ENCODE data around the gene PER3. TPM values are rescaled to one million over a fixed set of nuclear protein-coding genes. Genes with fewer than 3 reads are reported as not detected.

Gene PER3
- total and polyA plus RNA-seq, 2 of the 13 experiments (the other 11 are each of a cell fraction or from before 2014, with no cell fraction given), result 3.0 to 6.0 TPM

DNA sequence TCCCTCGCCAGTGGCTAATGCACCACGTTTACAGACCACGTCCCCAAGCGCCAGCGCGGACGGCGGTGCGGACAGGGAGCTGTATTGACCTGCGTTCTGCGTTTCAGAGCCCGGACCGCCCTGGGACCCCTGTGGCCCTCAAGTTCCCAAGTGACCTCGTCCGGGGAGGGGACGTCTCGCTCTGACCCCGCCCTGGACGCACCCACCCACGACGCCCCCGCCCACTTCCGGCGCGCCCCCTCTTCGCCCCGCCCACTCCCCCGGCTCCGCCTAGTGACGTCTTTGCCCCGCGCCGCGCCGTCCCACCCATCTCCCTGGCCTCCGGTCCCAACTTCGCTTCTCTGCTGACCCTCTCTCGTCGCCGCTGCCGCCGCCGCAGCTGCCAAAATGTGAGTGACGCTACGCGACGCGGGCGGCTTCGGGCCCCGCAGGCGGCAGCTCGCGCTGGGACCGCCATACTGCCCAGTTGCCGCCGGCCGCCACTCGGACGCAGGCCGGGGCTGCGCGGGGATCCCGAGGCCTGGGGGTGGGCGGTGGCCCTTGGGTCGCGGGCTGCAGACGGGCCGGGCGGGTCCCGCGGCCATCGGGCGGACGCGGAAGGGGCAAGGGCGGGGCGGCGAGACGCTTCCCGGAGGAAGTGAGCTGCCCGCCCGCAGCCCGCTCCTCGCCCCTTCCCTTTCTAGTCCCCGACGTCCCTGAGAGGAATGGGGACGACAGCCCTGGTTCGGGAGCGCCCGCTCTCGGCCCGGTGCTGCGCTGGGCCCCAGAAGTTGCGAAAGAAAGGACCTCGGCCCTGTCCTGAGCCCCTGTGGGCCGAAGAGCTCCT lies 12.9 kb upstream of the PER3 start, which contains the start of gene VAMP3 (continued):
- TF ChIP-seq, protein P1, sequence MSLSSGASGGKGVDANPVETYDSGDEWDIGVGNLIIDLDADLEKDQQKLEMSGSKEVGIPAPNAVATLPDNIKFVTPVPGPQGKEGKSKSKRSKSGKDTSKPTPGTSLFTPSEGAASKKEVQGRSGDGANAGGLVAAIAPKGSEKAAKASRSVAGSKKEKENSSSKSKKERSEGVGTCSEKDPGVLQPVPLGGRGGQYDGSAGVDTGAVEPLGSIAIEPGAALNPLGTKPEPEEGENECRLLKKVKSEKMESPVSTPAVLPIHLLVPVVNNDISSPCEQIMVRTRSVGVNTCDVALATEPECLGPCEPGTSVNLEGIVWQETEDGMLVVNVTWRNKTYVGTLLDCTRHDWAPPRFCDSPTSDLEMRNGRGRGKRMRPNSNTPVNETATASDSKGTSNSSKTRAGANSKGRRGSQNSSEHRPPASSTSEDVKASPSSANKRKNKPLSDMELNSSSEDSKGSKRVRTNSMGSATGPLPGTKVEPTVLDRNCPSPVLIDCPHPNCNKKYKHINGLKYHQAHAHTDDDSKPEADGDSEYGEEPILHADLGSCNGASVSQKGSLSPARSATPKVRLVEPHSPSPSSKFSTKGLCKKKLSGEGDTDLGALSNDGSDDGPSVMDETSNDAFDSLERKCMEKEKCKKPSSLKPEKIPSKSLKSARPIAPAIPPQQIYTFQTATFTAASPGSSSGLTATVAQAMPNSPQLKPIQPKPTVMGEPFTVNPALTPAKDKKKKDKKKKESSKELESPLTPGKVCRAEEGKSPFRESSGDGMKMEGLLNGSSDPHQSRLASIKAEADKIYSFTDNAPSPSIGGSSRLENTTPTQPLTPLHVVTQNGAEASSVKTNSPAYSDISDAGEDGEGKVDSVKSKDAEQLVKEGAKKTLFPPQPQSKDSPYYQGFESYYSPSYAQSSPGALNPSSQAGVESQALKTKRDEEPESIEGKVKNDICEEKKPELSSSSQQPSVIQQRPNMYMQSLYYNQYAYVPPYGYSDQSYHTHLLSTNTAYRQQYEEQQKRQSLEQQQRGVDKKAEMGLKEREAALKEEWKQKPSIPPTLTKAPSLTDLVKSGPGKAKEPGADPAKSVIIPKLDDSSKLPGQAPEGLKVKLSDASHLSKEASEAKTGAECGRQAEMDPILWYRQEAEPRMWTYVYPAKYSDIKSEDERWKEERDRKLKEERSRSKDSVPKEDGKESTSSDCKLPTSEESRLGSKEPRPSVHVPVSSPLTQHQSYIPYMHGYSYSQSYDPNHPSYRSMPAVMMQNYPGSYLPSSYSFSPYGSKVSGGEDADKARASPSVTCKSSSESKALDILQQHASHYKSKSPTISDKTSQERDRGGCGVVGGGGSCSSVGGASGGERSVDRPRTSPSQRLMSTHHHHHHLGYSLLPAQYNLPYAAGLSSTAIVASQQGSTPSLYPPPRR (CRISPR knock-in tag; IDR thresholded peaks at IDR 0.05; ENCODE audit: borderline replicate concordance), result peak; percentile 27; the same call in 1 of the 2 replicates
- TF ChIP-seq GATAD1 (CRISPR knock-in tag; IDR thresholded peaks at IDR 0.05) (peak; percentile 91), NFKB2 (CRISPR knock-in tag; IDR thresholded peaks at IDR 0.05; ENCODE audit: borderline replicate concordance) (no peak), XRCC5 (optimal IDR thresholded peaks at IDR 0.05; ENCODE audit: low read length) (peak; percentile 65), ZNF550 (CRISPR knock-in tag; IDR thresholded peaks at IDR 0.05; ENCODE audit: borderline replicate concordance) (no peak), YY1 (IDR thresholded peaks at IDR 0.05; ENCODE audit: insufficient read depth, insufficient replicate concordance, low read depth, low read length) (peak; percentile 64), RBM22 (optimal IDR thresholded peaks at IDR 0.05; ENCODE audit: low read length) (no peak), ZNF773 (CRISPR knock-in tag; IDR thresholded peaks at IDR 0.05; ENCODE audit: borderline replicate concordance) (no peak), ZNF619 (CRISPR knock-in tag; IDR thresholded peaks at IDR 0.05) (no peak), ZBTB7A (CRISPR knock-in tag; IDR thresholded peaks at IDR 0.05) (peak; percentile 66; the same call in 1 of the 2 replicates), ZSCAN21 (CRISPR knock-in tag; IDR thresholded peaks at IDR 0.05; ENCODE audit: borderline replicate concordance) (peak; percentile 60; the same call in 1 of the 2 replicates), SALL2 (CRISPR knock-in tag; IDR thresholded peaks at IDR 0.05) (peak; percentile 39; the same call in 1 of the 2 replicates), ZBTB7B (CRISPR knock-in tag; IDR thresholded peaks at IDR 0.05) (peak; percentile 34; the same call in 1 of the 2 replicates), ZNF382 (CRISPR knock-in tag; IDR thresholded peaks at IDR 0.05; ENCODE audit: borderline replicate concordance) (no peak), ZNF510 (CRISPR knock-in tag; IDR thresholded peaks at IDR 0.05; ENCODE audit: low read depth) (no peak)
- TF ChIP-seq, protein P2, sequence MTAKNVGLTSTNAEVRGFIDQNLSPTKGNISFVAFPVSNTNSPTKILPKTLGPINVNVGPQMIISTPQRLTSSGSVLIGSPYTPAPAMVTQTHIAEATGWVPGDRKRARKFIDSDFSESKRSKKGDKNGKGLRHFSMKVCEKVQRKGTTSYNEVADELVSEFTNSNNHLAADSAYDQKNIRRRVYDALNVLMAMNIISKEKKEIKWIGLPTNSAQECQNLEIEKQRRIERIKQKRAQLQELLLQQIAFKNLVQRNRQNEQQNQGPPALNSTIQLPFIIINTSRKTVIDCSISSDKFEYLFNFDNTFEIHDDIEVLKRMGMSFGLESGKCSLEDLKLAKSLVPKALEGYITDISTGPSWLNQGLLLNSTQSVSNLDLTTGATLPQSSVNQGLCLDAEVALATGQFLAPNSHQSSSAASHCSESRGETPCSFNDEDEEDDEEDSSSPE (CRISPR knock-in tag; IDR thresholded peaks at IDR 0.05), result 0 out of 2 replicates have a peak, but pooled peaks have one; percentile 24
- TF ChIP-seq, protein P3, sequence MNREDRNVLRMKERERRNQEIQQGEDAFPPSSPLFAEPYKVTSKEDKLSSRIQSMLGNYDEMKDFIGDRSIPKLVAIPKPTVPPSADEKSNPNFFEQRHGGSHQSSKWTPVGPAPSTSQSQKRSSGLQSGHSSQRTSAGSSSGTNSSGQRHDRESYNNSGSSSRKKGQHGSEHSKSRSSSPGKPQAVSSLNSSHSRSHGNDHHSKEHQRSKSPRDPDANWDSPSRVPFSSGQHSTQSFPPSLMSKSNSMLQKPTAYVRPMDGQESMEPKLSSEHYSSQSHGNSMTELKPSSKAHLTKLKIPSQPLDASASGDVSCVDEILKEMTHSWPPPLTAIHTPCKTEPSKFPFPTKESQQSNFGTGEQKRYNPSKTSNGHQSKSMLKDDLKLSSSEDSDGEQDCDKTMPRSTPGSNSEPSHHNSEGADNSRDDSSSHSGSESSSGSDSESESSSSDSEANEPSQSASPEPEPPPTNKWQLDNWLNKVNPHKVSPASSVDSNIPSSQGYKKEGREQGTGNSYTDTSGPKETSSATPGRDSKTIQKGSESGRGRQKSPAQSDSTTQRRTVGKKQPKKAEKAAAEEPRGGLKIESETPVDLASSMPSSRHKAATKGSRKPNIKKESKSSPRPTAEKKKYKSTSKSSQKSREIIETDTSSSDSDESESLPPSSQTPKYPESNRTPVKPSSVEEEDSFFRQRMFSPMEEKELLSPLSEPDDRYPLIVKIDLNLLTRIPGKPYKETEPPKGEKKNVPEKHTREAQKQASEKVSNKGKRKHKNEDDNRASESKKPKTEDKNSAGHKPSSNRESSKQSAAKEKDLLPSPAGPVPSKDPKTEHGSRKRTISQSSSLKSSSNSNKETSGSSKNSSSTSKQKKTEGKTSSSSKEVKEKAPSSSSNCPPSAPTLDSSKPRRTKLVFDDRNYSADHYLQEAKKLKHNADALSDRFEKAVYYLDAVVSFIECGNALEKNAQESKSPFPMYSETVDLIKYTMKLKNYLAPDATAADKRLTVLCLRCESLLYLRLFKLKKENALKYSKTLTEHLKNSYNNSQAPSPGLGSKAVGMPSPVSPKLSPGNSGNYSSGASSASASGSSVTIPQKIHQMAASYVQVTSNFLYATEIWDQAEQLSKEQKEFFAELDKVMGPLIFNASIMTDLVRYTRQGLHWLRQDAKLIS (CRISPR knock-in tag; IDR thresholded peaks at IDR 0.05), result no peak
- TF ChIP-seq, protein P4, sequence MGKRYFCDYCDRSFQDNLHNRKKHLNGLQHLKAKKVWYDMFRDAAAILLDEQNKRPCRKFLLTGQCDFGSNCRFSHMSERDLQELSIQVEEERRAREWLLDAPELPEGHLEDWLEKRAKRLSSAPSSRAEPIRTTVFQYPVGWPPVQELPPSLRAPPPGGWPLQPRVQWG (CRISPR knock-in tag; IDR thresholded peaks at IDR 0.05; ENCODE audit: borderline replicate concordance, low read depth), result no peak
